HG03432 (cell line): Measurements from ENCODE around the gene KIF21B.

ENCODE experiments used
- ATAC-seq: cut with Tn5 transposase; IDR thresholded peaks from one replicate; pipeline ENCODE4 v1.9.1; 2021; ENCODE audit warnings: mild to moderate bottlenecking, moderate library complexity; ENCODE audit not compliant: unreplicated experiment

The KIF21B gene

DNA sequence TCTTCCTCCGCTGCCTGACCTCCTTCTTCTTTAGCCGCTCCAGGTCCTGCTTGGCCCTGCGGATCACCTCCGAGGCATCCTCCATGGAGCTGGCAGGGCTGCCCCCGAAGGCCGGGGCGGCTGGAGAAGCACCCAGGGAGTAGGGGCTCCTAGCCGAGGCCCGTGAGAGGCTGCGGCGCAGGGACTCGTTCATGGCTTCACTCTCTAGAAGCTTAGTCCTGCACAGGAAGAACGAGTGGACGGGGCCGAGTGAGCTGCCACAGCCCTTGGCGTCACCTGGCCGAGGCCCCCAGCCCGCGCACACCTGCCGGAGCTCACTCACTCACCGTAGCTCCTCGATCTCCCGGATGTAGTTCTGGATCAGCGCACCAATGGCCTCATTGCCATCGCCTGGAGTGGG is 23.1 kb downstream of the KIF21B start:
- ATAC-seq, result no peak

DNA sequence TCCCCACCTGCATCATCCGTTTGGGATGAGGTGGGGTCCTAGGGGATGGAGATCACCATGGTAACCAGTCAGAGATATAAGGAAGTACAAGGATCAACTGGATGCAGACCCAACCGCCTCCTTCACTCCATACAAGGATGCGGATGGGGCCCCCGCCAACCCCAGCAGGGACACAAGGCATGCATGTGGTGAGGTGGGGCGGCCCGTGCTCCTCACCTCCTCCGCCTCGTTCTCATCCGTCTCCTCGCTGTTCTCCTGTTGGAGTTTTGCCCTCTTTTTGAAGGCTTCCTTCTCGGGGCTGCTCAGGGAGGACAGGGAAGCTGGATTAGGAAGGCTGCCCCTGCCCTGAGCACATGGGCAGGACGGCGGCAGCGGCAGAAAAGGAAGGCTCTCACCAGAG is 23.8 kb downstream of the KIF21B start:
- no peak for ATAC-seq

DNA sequence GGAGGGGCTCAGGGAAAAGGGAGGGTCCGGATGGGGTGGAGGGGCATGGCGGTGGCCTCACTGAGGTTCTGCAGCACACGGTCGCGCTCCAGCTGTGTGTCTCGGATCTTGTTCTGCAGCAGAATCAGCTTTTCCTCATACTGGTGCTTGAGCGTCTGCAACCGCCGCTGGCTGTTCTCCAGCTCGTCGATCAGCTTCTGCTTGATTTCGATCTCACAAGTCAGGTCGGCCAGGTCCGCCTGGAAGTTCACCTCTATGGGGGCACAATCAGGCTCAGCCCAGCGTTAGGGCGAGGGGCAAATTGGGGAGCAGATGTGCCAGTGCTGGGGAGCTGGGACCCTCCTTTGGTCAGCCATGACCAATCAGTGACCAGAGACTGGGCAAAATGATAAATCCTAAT is 25.2 kb downstream of the KIF21B start:
- no peak for ATAC-seq

DNA sequence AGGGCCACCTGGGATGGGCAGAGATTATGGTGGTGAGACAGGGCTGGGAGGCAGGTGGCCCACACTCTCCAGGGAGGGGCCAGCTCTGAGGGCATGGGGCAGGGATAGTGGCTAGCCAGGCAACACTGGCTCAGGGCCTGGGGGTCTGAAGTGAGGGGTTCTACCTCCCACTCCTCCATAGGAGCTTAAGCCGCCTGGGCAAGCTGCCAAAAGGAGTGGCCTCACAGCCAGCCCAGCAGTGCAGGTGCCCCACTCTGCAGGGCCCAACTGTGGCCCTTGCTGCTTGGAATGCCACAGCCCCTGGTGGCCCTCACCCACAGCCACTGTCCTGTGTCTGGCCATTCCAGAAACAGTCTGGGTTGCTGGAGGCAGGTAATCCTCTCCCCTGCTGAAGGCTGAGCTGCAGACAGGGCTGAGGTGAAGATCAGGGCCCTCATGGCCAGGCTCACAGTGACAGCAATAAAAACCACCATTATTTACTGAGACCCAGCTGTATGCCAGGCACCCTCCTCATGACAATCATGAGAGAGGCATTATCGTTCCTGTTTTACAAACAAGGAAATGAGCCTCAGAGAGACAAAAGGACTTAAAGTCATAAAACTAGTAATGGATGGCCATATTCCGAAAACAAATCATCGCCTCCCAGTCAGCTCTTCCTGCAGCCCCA is 31.0 kb downstream of the KIF21B start:
- no peak for ATAC-seq

DNA sequence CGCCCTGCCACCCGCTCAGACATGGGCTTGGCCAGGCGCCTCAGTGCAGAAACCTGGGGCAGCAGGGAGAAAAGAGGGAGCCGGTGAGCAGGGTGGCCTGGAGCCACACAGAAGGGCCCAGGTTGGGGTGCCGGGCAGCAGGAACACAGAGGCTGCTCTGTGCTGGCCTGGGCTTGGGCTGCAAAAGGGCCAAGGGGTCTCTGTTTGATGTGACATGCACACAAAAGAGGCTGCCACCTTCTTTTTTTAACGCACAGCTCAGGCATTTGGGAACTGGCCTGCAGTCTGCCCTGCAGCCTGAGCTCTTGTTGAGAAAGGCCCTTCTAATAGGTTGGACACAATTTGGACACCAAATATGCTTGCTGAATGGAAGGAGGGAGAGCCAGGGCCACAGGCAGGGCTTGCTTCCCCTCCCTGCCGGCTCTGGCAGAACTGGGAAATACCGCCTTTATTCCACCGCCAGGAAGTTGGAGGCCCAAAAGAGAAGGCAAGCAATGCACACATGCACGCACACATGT is 32.4 kb downstream of the KIF21B start:
- no peak for ATAC-seq

DNA sequence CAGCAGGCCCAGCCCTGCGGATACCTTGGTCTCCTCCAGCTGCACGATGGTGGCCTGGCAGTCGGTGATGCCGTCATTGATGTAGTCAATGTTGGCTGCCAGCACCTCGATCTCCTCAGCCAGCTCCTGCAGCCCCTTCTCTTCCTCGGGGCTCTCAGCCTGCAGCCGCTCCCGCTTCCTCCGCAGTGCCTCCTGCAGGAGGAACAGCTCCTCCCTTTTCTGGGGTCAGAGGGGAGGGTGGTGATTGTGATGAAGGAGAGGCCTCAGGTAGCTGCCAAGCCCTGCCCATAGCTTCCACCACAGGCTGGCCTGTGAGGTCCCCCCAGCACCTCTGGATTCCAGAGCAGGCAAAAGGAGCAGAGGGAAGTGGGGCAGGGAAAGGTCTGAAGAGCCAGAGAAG is 33.4 kb downstream of the KIF21B start:
- no peak for ATAC-seq

DNA sequence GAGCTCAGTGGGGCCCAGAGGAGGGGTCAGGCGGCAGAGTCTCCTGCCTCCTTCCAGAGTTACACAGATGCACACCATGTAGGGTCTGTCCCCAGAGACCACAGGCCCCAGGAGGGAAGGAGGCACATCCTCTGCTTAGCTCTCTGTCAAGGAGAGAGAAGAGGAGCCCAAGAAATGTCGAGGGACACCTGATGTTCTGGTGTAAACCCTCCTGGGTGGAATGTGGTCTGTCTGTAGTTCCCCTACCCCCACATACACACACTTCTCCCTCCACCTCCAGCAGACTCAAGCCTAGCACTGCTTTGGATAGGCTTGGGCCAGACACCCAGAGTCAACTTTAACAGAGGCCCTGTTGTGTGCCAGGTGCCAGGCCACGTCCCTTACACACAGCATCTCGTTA is 34.2 kb downstream of the KIF21B start:
- ATAC-seq, result no peak

DNA sequence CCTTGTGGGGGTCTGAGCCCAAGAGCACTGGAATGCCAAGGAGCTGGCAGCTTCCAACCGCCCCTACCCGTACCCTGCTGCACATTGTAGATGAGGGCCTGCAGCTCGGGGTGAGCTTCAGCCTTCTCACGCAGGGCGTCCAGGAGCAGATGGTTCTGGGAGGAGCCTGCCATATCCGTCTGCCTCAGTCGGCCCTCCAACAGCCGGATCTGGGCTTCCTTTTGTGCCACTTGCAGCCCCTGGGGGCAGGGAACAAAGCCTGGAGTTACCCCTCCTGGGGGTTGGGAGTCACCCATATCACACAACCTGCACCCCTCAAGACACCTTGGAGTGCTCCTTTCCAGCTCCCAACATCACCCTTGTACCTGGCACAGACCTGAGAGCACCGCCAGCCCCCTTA is 34.8 kb downstream of the KIF21B start:
- no peak for ATAC-seq

DNA sequence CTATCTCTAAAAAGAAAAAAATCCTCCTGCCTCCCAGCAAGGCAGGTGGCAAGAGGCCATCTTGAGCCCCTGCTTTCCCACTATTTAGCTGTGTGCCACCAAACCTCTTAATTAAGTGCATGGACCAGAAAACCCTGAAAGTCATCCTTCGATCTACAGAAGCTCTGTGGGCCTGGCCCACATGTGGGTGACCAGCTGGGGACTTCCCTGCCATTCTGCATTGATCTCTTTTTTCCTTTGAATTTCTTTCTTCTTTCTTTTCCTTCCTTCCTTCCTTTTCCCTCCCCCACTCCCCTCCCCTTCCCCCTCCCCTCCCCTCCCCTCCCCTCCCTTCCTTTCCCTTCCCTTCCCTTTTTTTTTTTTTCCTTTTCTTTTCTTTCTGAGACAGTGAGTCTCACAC is 38.0 kb downstream of the KIF21B start:
- no peak for ATAC-seq

DNA sequence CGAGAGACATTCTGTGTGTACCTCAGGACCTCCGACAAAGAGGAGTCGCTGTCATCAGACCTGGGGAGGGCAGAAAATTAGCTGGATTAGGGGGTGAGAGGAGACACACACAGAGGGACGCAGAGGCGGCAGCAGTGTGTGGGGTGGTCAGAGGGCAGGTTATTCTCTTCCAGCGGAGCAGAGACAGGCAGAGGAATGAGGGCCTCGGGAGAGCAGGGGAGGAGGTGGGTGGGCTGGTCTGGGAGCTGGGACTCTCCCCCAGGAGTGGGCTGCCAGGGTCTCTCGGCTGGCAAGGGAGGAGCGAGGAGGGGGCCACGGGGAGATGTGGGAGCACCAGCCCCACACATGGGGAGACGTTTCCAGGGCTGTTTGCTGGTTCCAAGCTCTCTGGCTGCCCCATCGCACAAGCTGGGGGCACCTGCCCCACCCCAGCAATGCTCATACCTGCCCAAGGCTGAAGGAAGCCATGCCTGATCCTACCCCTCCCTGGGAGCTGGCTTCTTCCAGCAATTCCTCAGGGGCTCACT is 40.4 kb downstream of the KIF21B start:
- no peak for ATAC-seq

DNA sequence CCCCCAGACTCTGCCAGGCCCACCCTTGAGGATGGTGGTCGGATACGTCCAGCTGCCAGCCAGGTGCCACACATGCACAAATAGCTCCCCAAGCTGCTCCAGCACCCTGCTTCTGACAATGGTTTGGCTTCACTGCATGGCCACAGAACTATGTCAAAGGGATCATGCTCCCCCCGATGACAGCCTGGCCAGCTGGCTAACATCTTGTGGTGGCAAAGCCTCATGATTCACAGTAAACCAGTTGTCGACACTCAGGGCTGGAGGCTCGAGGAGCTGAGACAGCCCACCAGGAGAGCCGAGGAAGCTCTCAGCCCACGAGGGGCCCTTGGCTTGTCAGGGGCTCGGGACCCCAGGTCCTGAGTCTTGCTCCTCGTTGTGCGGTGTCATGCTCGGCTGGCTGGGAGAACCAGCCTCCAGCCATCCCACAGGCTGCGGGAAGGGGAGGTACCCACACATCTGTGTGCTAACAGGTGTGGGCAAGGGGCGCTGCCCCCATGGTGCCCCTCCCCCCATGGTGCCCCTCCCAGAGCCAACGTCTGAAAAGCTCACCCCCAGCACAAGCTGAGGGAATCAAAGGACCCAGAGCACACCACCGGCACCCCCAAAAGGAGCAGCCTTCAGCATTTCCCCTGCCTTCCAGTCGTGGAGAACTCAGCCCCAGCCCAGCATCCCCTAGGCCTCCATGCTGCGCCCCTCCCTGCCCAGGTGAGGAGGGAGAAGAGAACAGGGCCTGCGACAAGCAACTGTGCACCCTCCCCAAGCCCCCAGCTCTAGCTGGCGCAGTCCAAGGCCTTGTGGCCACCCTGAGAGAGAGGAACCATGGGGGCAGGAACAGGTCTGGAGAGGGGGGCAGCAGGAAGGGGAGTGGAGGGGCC is 41.2 kb downstream of the KIF21B start:
- ATAC-seq, result no peak

DNA sequence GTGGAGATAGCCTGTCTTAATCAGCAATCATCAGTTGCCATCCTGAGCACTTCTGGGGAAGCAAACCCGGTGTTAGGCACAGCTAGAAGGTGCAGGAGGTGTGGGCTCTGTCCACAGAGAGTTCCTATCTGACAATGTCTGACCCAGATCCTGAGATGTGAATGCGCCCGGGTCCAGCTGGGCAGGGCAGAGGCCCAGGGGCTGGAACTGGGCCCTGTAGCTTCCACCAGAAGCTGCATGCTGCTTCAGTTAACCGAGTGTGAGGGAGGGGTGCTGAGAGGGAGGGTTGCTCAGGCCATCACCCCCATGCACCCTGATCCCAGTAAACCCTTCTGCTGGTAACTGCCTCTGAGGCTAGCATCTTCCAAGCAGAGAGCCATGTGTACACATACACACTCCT is 42.2 kb downstream of the KIF21B start:
- no peak for ATAC-seq

DNA sequence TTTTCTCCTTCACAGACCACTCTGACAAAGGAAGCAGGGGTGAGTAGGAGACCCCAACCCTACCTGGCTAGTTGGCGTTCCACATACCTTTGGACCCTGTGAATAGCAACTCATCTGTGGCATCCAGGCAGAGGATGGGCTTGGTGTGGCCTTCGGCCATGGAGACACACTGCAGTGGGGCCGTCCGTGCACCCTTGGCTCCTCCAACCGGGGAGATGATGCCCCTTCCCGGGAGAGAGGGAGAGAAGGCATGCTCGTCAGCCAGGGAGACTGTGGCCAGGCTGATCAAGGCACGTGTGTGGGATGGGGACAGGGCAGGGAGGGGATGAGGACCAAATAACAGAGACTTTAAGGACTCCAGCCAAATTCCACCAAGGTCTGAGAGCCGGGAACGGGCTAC is 42.6 kb downstream of the KIF21B start:
- no peak for ATAC-seq

DNA sequence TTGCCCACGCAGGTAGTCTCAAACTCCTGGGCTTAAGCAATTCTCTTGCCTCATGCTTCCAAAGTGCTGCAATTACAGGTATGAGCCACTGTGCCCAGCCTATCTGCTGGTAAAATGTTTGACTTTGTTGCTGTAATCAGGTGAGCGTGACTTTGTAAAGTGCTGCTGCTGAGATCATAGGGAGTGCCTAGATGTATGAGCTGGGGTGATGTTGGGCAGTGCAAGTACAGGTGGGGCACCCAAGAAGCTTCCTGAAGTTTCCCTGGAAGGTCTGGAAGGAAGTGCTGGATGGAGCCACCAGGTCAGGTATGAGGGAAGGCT is 43.1 kb downstream of the KIF21B start:
- ATAC-seq, result no peak

DNA sequence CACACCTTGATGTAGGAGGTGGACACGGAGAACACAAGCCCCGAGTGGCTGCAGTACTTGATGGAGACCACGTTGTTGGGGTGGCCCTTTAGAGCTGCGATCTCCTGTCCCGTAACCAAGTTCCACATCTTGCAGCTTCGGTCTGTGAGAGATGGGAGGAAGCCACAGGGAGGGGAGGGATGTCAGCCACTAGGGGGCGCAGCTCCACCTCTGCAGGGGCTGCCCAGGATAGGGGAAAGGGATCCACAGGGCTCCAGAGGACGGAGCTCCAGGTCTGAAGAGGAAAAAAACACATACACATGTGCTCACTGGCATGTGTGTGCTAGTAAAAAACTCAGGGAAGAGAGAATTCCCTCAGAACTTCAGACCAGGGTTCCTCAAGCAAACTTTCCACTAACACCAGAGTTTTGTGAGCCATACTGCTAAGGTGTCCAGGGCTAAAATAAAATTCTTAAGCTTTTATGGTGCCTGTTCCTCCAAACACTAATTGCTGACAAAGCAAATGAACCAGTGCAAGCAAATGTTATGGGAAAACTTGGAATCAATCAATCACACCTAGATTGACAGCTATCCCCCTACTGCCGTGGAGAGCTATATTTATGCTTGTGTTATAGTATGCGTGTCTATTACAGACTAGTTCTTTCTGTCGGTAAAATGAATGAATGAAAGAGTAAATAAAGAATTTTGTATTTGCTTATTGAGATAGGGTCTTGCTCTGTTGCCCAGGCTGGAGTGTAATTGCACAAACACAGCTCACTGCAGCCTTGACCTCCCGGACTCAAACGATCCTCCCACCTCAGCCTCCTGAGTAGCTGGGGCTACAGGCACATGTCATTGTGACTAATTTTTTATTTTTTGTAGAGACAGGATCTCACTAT is 43.7 kb downstream of the KIF21B start:
- ATAC-seq, result no peak

DNA sequence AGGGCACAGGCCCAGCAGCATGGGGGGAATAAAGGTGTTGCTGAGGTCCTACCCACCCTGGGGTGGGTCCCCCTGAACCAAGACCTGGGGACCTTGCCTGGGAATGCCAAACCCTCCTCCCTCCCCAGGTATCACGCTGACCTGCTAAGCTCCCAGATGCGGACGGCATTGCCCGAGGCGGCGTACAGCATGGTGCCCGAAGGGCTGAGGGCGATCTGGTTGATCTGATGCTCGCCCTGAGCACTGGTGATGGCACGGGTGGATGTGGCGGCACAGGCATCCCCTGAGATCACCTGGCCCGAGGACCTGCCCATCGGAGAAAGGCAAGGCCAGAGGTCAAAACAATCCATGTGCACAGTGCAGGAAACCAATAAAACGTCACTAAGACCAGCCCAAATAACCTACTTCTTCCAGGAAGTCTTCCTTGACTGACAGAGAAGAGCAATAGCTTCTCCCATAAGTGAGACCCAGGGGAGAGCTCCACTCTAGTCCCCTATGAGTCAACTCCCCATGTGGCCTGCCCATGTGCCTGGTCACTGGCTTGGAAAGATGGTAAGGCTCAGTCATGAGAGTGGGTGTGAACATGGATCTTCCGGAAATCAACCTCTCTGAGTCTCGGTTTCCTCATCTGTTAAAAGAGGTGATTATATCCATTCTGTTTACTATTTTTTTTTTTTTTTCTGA is 46.3 kb downstream of the KIF21B start:
- no peak for ATAC-seq

DNA sequence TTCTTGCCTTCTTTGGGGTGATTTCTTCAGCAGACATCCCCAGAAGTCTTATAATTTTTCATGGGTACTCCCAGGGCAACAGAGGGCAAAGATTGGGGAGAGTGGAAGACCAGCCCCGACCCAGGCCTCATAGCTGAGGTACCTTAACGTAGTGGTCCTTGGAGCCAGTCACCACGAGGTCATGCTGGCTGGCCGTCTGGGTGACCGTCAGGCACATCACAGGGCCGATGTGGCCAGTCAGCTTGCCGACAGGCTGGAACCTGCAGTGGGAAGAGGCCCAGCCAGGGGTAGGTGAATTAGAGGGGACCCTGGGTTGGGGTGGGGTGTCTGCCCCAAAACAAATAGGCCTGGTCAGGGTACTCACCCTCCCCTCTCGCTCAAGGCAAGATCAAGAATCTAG is 46.9 kb downstream of the KIF21B start:
- ATAC-seq, result no peak

DNA sequence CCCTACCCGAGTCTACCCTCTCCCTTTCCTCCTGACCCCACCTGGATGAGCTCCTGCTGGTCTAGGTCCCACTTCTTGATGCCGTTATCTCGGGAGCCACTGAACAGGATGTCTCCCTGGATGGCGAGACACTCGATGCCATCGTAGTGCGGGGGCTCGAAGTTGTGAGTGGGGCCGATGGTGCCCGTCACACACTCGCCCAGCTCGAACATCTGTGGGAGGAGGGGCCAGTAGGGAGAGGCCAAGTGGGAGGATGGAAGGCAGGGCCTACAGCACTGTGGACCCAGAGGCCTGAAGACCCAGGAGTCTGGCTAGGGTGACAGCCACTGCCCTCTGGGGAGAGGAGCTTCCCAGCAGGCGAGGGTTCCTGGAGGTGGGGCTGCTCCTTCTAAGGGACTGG is 48.1 kb downstream of the KIF21B start:
- no peak for ATAC-seq

DNA sequence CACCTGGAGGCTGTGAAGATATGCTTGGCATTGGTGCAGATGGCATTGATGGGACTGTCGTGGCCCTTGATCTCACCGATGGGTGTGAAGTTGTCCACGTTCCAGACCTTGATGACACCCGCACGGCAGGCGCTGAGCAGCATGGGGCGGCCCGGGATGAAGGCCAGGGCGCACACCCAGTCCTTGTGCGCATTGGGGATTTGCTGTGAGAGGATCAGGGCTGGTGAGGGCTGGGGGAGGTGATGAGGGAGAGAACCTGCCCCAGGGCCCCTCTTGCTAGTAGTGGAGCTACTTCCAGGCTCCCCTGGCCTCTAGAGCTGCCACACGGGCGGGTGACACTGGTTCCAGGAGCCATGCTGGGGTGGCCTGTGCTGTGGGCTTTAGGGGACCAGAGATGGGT is 48.8 kb downstream of the KIF21B start:
- ATAC-seq, result no peak

DNA sequence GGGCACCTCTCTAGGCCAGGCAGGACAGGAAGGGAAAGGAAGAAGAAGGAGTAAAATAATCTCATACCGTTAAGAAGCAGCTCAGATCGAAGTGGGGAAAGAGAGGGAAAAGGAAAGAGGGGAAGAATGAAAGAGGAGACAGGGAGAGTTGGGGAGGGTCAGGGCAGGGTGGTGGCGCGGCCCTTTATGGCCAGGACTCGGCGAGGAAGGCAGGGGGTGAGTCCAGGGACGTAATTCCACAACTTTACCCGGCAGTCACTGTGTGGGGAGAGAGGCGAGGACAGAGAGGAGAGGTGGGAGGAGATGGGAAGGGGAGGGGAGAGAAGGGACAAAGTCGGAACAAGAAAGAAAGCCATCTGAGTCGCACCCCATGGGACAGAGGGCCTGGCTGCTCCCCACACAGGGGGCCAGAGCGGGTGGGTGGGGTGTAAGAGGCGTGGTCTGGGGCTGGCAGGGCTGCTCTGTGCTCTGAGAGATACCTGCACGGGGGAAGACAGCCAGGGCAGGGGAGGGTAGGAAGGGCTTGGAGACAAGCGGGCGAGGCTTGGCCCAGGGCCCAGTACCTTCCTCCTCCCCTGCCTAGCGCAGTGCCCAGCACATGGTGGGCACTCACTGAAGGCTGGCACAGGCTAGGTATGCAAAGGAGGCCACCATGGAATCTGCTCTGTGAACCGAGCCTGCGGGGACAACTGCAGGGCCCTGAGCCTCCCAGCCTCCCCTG is 49.4 kb downstream of the KIF21B start:
- ATAC-seq, result no peak
